ENCODE measurements around the gene PTPN9. TPM values are rescaled to one million over a fixed set of nuclear protein-coding genes. Genes with fewer than 3 reads are reported as not detected.

The PTPN9 gene
- total RNA-seq, 1 experiment from 2014 or later: 31.6 TPM

DNA sequence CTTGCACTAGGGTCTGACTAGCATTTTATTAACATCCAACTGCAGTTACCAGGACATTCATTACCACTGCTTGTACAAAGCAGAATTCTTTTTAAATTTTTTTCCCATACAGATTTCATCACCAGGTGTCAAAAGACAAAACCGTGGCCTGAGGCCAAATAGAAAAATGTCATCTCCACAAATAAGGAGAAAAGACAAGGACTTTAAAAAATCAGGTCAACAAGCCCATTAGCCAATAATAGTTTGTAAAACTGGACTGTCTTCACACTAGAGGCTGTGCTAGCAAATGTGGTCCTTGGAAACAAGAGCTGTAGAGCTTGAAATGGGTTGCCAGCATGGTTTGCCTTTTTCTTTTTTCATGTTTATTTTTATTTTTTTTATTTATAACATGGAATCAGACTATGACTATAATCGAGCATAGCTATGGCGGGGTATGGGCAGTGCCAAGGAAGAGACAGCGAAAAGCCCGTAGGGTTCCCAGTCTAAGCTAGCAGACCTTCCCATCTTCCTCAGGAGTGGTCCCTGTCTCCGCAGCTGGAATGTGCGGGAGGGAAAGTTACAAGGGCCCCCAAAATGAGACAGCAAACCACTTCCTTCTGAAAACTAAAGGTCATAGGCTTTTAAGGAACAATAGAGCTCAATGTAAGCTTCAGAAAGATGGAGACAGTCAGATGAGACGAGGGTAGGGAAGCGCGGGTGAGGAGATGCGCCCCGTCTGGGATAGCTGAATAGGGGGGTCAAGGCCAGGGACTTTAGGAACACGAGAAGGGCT, 1.5 kb downstream of the PTPN9 start:
- TSS peak; percentile 45 for BruUV-seq (replicated peaks)
- peak; percentile 42 for DNase-seq (ENCODE audit: unreplicated experiment)
- H3K4me3 Mint-ChIP-seq (ENCODE audit: unreplicated experiment): peak overlapping the region; percentile 95
- H3K27me3 Mint-ChIP-seq (ENCODE audit: insufficient read depth, unreplicated experiment): no peaks in the 10 kb centered on the region
- intact Hi-C loops (cut with micrococcal nuclease): loop anchor here (2.0 to 10.0 kb wide), 6 partner anchors 43 to 210 kb away; partner anchors contain the start of genes IMP3, MAN2C1, SIN3A and SNX33
- no peaks in the 10 kb centered on the region for H3K36me3 Mint-ChIP-seq (ENCODE audit: insufficient read depth, unreplicated experiment)
- H3K27ac Mint-ChIP-seq (ENCODE audit: low read depth, unreplicated experiment): peak overlapping the region; percentile 97
- peaks cover 21% of the 10 kb centered on the region for H3K4me1 Mint-ChIP-seq (ENCODE audit: insufficient read depth, unreplicated experiment)
- ChIA-PET CTCF (interaction anchor here (0.7 to 1.7 kb wide), 7 partner anchors 14 to 209 kb away, joined by 3 to 7 read pairs (median 3); partner anchors contain the start of gene MAN2C1), POLR2A (interaction anchor here (0.6 to 2.8 kb wide), 16 partner anchors 9 to 210 kb away, joined by 3 to 92 read pairs (median 6); partner anchors contain the start of genes IMP3, SIN3A, SNUPN and SNX33)
- TF ChIP-seq, protein P1, sequence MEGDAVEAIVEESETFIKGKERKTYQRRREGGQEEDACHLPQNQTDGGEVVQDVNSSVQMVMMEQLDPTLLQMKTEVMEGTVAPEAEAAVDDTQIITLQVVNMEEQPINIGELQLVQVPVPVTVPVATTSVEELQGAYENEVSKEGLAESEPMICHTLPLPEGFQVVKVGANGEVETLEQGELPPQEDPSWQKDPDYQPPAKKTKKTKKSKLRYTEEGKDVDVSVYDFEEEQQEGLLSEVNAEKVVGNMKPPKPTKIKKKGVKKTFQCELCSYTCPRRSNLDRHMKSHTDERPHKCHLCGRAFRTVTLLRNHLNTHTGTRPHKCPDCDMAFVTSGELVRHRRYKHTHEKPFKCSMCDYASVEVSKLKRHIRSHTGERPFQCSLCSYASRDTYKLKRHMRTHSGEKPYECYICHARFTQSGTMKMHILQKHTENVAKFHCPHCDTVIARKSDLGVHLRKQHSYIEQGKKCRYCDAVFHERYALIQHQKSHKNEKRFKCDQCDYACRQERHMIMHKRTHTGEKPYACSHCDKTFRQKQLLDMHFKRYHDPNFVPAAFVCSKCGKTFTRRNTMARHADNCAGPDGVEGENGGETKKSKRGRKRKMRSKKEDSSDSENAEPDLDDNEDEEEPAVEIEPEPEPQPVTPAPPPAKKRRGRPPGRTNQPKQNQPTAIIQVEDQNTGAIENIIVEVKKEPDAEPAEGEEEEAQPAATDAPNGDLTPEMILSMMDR (IDR thresholded peaks at IDR 0.05; ENCODE audit: unreplicated experiment): no peak
- H3K9me3 Mint-ChIP-seq (ENCODE audit: unreplicated experiment): no peaks in the 10 kb centered on the region

DNA sequence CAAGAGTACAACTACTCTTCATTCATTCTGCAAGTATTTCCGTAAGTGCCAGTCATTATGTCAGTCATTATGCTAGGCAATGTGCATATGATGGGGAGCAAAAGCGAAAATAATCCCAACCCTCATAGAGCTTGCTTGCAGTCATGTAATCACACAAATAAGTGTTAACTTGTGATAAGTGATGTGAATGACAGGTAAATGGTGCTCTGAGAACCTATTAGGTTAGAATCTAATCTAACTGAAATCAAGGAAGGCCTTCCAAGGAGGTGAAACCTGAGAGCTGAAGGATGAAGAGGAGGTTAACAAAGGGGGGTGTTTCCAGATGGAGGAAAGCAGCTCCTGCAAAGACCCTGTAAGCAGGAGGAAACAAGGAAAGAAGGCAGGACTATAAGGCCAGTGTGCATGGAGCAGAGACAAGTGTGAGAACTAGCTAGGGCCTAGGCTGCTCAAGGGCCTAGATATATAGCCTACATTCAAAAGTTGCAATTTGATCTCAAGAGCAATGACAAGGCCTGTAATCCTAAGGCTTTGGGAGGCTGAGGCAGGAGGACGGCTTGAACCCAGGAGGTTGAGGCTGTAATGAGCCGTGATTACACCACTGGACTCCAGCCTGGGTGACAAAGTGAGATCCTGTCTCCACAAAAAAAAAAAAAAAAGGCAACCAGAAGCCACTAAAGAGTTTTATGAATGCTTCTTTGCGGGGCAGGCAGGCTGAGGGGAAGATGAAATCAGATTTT, 5.3 kb downstream of the PTPN9 start:
- CTCF ChIA-PET: interaction anchor here (0.7 to 2.9 kb wide), 2 partner anchors 65 to 545 kb away, joined by 3 to 9 read pairs; no protein-coding TSS in a partner anchor
- BruUV-seq (replicated peaks): no TSS peak

DNA sequence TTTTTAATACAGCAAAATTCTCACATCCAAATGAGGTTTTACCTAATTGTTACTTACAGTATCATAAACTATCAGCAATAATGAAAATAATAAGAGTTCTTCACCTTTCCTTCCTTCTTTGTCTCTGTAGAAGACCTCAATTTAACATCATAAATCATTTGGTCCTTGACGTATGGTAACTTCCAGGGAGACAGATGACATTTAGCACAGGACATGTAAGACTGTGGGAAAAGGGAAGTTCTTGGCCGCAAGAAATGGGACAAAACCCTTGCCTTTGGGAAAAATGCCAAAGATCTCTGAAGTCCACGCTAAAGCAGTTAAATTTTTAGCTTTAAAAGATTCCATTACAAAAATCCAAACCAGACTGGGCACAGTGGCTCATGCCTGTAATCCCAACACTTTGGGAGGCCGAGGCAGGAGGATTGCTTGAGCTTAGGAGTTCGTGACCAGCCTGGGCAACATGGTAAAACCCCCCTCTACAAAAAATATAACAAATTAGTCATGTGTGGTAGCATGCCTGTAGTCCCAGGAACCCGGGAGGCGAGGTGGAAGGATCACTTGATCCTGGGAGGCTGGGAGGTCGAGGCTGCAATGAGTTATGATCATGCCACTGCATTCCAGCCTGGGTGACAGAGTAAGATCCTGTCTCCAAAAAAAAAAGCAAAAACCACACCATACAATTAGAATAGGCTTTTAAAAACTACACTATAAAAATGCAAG, 8.8 kb downstream of the PTPN9 start:
- Mint-ChIP-seq H3K27ac (ENCODE audit: low read depth, unreplicated experiment) (no peak overlapping the region), H3K27me3 (ENCODE audit: insufficient read depth, unreplicated experiment) (no peaks in the 10 kb centered on the region), H3K4me1 (ENCODE audit: insufficient read depth, unreplicated experiment) (peaks cover 13% of the 10 kb centered on the region), H3K9me3 (ENCODE audit: unreplicated experiment) (no peaks in the 10 kb centered on the region), H3K4me3 (ENCODE audit: unreplicated experiment) (no peak overlapping the region), H3K36me3 (ENCODE audit: insufficient read depth, unreplicated experiment) (no peaks in the 10 kb centered on the region)
- POLR2A ChIA-PET: interaction anchor here (1.4 to 3.8 kb wide), 2 partner anchors 8 to 26 kb away, joined by 3 to 10 read pairs; partner anchors contain the start of gene PTPN9
- DNase-seq (ENCODE audit: unreplicated experiment): no peak
- CTCF ChIA-PET: interaction anchor here (0.6 to 1.1 kb wide), 4 partner anchors 10 to 106 kb away, joined by 3 to 4 read pairs (median 4); no protein-coding TSS in a partner anchor
- no TSS peak for BruUV-seq (replicated peaks)
- intact Hi-C loops (cut with micrococcal nuclease): loop anchor here (10.0 kb wide), 2 partner anchors 55 to 75 kb away; partner anchors contain the start of genes IMP3 and SNX33
- TF ChIP-seq, protein P1 (IDR thresholded peaks at IDR 0.05; ENCODE audit: unreplicated experiment): no peak

More for the DNA sequence above, 5.3 kb downstream of the PTPN9 start:
- Mint-ChIP-seq H3K4me3 (ENCODE audit: unreplicated experiment) (no peak overlapping the region), H3K9me3 (ENCODE audit: unreplicated experiment) (no peaks in the 10 kb centered on the region), H3K27me3 (ENCODE audit: insufficient read depth, unreplicated experiment) (no peaks in the 10 kb centered on the region), H3K4me1 (ENCODE audit: insufficient read depth, unreplicated experiment) (peaks cover 21% of the 10 kb centered on the region), H3K27ac (ENCODE audit: low read depth, unreplicated experiment) (peak overlapping the region; percentile 25), H3K36me3 (ENCODE audit: insufficient read depth, unreplicated experiment) (no peaks in the 10 kb centered on the region)
- intact Hi-C loops (cut with micrococcal nuclease): loop anchor here (10.0 kb wide), 2 partner anchors 59 to 71 kb away; partner anchors contain the start of genes IMP3 and SNX33
- TF ChIP-seq, protein P1 (IDR thresholded peaks at IDR 0.05; ENCODE audit: unreplicated experiment): no peak
- POLR2A ChIA-PET: interaction anchor here (0.6 to 1.4 kb wide), 5 partner anchors 8 to 122 kb away, joined by 3 to 5 read pairs (median 3); partner anchors contain the start of gene IMP3
- no peak for DNase-seq (ENCODE audit: unreplicated experiment)
